ENCODE results near the gene ANKS1A. TPM values are rescaled to one million over a fixed set of nuclear protein-coding genes. Genes with fewer than 3 reads are reported as not detected.

ANKS1A gene
- total RNA-seq, 1 donor from 2014 or later: 48.1 TPM

GRCh38 chr6:35076997-35077712 is 188.1 kb downstream of the ANKS1A start:
- Histone ChIP-seq H3K9me3 (no peaks in the 10 kb centered on the region), H3K36me3 (peaks cover 87% of the 10 kb centered on the region), H3K27me3 (ENCODE audit: low read depth) (no peaks in the 10 kb centered on the region), H3K4me3 (no peak overlapping the region), H3K27ac (no peak overlapping the region), H3K4me1 (peaks cover 14% of the 10 kb centered on the region)
- intact Hi-C loops (cut with DNase I): no loop called here
- no peak for DNase-seq
- ATAC-seq: no peak
- TF ChIP-seq, protein P1, sequence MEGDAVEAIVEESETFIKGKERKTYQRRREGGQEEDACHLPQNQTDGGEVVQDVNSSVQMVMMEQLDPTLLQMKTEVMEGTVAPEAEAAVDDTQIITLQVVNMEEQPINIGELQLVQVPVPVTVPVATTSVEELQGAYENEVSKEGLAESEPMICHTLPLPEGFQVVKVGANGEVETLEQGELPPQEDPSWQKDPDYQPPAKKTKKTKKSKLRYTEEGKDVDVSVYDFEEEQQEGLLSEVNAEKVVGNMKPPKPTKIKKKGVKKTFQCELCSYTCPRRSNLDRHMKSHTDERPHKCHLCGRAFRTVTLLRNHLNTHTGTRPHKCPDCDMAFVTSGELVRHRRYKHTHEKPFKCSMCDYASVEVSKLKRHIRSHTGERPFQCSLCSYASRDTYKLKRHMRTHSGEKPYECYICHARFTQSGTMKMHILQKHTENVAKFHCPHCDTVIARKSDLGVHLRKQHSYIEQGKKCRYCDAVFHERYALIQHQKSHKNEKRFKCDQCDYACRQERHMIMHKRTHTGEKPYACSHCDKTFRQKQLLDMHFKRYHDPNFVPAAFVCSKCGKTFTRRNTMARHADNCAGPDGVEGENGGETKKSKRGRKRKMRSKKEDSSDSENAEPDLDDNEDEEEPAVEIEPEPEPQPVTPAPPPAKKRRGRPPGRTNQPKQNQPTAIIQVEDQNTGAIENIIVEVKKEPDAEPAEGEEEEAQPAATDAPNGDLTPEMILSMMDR (IDR thresholded peaks at IDR 0.05): no peak

- H3K27ac ChIP-seq: no peak overlapping the region
- DNase-seq (no peak), ATAC-seq (no peak)
- intact Hi-C loops (cut with DNase I): no loop called here
- H3K4me3 ChIP-seq: no peak overlapping the region
- H3K9me3 ChIP-seq: no peaks in the 10 kb centered on the region
- peaks cover 87% of the 10 kb centered on the region for H3K36me3 ChIP-seq
- no peaks in the 10 kb centered on the region for H3K27me3 ChIP-seq (ENCODE audit: low read depth)
- TF ChIP-seq, protein P1 (IDR thresholded peaks at IDR 0.05): no peak
- peaks cover 19% of the 10 kb centered on the region for H3K4me1 ChIP-seq
Measured at GRCh38 chr6:35077713-35078105, 188.7 kb downstream of the ANKS1A start.

DNA sequence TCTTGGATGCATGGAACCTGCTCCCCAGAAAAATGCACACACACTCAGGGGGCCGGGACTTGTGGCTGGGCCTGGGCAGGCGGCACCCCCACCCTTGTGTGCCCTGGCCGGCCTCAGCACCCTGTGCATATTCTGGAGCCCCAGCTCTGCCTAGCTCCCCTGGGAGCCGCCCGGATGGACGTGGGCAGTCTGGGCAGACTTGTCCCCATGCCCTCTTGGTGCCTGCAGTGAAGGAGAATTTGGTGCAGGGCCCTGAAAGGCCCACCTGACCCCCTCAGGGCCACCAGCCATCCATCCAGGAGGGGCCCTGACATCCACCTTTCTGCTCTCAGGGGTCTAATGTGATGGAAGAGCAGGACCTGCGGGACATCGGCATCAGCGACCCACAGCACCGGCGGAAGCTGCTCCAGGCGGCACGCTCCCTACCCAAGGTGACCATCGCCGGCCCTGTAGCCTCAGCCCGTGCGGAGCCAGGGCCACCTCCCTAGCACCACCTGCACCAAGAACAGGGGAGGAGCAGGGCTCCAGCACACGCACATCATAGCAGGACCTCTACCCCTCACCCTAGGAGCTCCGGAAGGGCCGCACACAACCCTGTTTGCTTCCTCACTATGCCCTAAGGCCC is 189.3 kb downstream of the ANKS1A start:
- intact Hi-C loops (cut with DNase I): no loop called here
- no peak overlapping the region for H3K27ac ChIP-seq
- TF ChIP-seq, protein P1 (IDR thresholded peaks at IDR 0.05): no peak
- ATAC-seq (no peak), DNase-seq (no peak)
- H3K4me3 ChIP-seq: no peak overlapping the region
- peaks cover 87% of the 10 kb centered on the region for H3K36me3 ChIP-seq
- H3K4me1 ChIP-seq: peaks cover 19% of the 10 kb centered on the region
- no peaks in the 10 kb centered on the region for H3K9me3 ChIP-seq
- no peaks in the 10 kb centered on the region for H3K27me3 ChIP-seq (ENCODE audit: low read depth)

GRCh38 chr6:35078896-35079295 is 189.8 kb downstream of the ANKS1A start:
- H3K36me3 ChIP-seq: peaks cover 87% of the 10 kb centered on the region
- no peak overlapping the region for H3K27ac ChIP-seq
- ATAC-seq (no peak), DNase-seq (no peak)
- H3K4me3 ChIP-seq: no peak overlapping the region
- H3K4me1 ChIP-seq: peaks cover 19% of the 10 kb centered on the region
- intact Hi-C loops (cut with DNase I): no loop called here
- no peaks in the 10 kb centered on the region for H3K9me3 ChIP-seq
- H3K27me3 ChIP-seq (ENCODE audit: low read depth): no peaks in the 10 kb centered on the region
- TF ChIP-seq, protein P1 (IDR thresholded peaks at IDR 0.05): no peak

GRCh38 chr6:35079311-35080000 is 190.4 kb downstream of the ANKS1A start:
- DNase-seq (no peak), ATAC-seq (no peak)
- intact Hi-C loops (cut with DNase I): no loop called here
- H3K4me1 ChIP-seq: peaks cover 19% of the 10 kb centered on the region
- H3K27me3 ChIP-seq (ENCODE audit: low read depth): no peaks in the 10 kb centered on the region
- TF ChIP-seq, protein P1 (IDR thresholded peaks at IDR 0.05): no peak
- no peaks in the 10 kb centered on the region for H3K9me3 ChIP-seq
- peaks cover 88% of the 10 kb centered on the region for H3K36me3 ChIP-seq
- no peak overlapping the region for H3K27ac ChIP-seq
- no peak overlapping the region for H3K4me3 ChIP-seq
